GM18507 (cell line): ENCODE results near the gene LCOR.
A peak's percentile ranks its signal among the peaks of the same experiment; 100 is the strongest.

Source experiments
- DNase-seq: peaks from one replicate; pipeline ENCODE4 v3.0.0; 2011; ENCODE audit warnings: low read depth; ENCODE audit not compliant: insufficient read length; ENCODE audit errors: extremely low spot score
- FAIRE-seq: peaks from 2 replicates; lab custom pipeline; 2011; peaks lifted over from hg19 to GRCh38; lab: Jason Lieb, UNC

The LCOR gene

DNA sequence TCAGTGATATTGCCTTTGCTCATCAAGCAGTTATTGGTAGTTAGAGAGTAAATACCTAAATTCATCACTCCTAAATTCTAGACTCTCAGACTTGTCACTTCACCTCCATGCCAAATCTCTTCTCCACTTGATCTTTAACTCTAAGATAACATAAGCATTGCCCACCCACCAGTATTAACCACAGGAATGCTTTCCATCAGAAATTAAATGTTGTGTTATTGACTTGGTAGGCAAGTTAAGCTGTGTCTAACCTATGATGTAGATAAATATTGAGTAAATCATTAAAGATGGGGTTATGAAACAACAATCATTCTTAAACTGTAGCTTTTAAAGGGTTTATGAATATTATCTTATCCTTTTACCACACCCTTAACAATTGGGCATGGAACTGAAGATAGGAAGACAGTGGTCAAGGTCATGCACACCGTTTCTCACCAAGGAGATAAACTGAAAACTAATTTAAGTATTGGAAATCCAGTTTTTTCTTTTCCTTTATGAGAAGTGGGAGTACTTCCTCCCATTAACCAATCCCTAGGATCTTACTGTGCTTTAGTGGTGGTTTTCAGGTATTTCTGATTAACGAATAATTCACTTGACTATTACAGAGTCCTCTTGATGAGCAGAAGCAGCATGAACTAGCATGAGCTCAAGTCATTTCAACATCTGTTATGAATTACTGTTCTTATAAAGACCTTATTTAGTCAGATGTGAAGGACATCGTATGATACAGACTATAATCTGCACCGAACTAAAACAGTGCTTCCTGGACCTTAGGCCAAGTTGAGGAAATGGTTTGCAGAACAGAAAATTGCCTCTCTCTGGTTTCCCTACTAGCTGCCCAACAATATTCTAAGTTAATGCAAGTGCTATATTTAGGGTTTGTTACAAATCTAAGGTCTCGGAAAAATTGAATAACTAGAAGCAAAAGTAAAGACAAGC, 142.0 kb downstream of the LCOR start:
- FAIRE-seq (peak; percentile 60), DNase-seq (no peak)

DNA sequence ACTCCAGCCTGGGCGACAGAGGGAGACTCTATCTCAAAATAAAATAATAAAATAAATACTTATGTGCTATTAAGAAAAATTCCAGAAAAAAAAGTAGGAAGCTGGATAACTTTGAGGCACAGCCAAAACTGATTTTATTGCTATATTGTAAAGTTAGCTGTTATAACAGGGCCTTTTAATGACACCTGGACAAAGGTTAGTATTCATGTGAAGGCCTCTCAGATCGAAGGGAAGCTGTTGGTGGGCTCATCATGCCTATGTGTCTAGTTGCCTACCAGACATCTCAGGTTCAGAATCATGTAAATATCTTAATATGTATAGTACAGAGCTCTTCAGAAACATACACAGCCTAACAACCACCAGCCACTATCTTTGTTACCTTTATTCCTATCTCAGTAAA, 143.0 kb downstream of the LCOR start:
- DNase-seq (no peak), FAIRE-seq (no peak)

DNA sequence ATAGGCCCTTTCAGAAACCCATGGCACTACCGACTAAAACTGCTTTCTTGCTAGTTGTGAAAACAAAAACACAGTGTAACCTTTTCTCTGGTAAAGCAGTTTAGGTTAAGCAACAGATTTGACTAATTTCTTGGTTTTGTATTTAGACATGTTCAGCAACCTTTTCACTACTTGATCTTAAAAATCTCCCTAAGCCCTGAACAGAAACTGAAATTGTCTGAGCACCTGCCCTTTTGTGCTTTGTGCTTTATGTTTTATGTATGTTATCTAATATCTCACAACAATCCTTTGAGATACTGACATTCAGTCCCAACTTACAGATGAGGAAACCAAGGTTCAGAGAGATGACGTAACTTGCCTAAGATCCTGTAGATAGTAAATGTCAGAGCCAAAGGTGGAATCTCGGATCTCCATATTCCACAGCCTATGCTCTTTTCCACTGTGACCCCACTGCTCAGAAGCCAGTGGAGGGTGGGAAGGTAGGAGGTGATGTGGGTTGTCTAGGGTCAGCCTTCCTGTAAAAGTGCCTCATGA, 146.6 kb downstream of the LCOR start:
- FAIRE-seq (peak; percentile 84), DNase-seq (no peak)

- FAIRE-seq = no peak
Measured at GRCh38 chr10:96982149-96982930, 150.2 kb downstream of the LCOR start.

DNA sequence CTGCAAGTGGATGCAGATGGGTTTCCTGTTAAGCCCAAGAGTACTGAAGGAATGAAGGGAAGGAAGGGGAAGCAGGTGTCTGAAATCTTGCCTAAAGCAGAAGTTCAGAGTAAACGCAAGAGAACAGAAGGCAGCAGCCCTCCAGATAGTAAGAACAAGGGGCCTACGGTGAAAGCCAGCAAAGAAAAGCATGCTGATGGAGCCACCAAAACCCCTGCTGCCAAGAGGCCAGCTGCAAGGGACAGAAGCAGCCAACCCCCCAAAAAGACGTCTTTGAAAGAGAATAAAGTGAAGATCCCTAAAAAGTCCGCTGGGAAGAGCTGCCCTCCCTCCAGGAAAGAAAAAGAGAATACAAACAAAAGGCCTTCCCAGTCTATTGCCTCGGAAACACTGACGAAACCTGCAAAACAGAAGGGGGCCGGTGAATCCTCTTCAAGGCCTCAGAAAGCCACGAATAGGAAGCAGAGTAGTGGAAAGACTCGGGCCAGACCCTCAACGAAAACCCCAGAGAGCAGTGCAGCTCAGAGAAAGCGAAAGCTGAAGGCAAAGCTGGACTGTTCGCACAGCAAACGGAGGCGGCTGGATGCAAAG, 152.5 kb downstream of the LCOR start:
- DNase-seq (no peak), FAIRE-seq (peak; percentile 62)

More at GRCh38 chr10:96982149-96982930, 150.2 kb downstream of the LCOR start:
- DNase-seq = no peak

GRCh38 chr10:96986200-96986856, 154.2 kb downstream of the LCOR start:
- FAIRE-seq = no peak
- no peak for DNase-seq

GRCh38 chr10:96987141-96987841, 155.2 kb downstream of the LCOR start:
- FAIRE-seq (no peak), DNase-seq (no peak)

GRCh38 chr10:96987842-96988175, 155.7 kb downstream of the LCOR start:
- FAIRE-seq = no peak
- DNase-seq = no peak

GRCh38 chr10:96988426-96988825, 156.3 kb downstream of the LCOR start:
- FAIRE-seq = no peak
- DNase-seq = no peak

- no peak for DNase-seq
- FAIRE-seq = peak; percentile 69
Measured at GRCh38 chr10:96991313-96991841, 159.3 kb downstream of the LCOR start.

GRCh38 chr10:96992721-96993120, 160.6 kb downstream of the LCOR start:
- DNase-seq (no peak), FAIRE-seq (peak; percentile 85)

DNA sequence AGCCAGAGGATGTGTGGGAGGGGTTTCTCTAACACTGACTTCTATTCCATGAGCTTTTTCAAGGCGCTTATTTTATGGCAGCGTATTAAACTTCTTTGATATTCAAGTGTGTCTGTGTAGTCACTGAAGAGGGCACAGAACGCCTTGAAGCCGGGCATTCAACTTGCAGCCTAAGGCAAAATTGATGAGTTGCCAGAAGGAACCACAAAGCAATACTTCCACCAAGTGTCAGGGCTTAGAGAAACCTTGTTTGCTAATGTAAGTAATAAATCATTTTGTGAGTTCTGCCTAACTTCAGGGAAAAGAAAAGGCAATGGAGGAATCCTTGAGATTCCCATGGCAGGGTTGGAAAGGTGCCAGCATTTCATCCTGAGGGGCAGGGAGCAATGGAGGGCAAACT, 163.8 kb downstream of the LCOR start:
- DNase-seq (no peak), FAIRE-seq (no peak)

DNA sequence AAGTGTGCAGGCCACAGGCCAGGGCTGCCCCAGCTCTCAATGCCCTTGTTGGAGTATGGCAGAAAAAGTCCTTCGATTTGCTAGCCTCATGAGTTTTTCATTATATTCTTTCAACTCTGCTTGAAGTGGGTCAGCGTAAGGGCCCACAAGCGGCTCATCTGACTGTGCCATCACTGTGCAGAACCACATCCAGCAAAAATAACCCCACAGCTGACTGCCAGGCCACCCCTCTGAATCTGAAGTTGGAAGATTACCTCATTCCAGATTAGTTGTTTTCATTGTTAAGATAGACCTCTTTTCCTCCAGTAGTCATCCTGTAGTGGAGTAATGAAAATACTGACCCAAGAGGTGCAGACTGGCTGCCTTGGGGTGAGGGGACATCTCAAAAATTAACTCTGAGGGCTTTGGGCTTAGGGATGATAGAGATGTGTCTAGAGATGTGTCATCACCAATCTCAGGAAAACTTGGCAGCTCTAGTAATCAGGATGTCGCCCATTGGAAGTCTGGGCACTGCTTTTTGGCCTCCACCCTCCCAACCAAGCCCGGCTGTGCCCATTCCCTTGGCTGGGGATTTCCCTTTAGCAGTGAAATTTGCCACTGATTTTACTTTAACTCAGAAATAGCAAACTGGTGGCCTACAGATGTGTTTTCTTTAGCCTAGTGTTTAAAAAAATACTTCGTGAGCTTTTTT, 164.3 kb downstream of the LCOR start:
- DNase-seq (no peak), FAIRE-seq (no peak)

- no peak for FAIRE-seq
- DNase-seq = no peak
Measured at GRCh38 chr10:96998329-96998888, 166.3 kb downstream of the LCOR start.

GRCh38 chr10:96999337-96999736, 167.2 kb downstream of the LCOR start:
- DNase-seq (no peak), FAIRE-seq (no peak)

DNA sequence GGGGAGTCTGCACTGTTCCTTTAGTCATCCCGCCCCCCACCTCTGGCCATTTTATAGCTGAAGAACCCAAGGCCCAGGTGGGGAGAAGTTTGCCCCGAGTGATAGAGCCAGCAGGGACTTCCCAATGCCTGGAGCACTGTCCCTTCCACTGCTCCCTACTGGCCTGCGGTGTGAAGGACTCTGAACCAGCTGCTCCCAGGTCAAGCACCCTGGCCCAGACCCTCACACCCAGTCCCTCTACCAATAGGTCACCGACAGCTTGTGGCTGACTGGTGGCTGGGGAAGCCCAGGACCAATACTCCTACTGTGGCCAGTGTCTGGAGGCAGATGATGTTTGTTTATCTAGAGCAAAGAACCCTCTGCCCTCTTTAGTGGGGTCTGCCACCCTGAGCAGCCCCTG, 167.9 kb downstream of the LCOR start:
- DNase-seq (no peak), FAIRE-seq (no peak)

- DNase-seq (no peak), FAIRE-seq (no peak)
Measured at GRCh38 chr10:97000487-97001182, 168.5 kb downstream of the LCOR start.
